MCF 10A (cell line): ENCODE measurements around the gene FOXP3. TPM values are rescaled to one million over a fixed set of nuclear protein-coding genes. Genes with fewer than 3 reads are reported as not detected.

Source experiments
- BruUV-seq: library from RNA; stranded (reverse); fragments of 400-500 nt; replicated peaks from 2 replicates; lab custom pipeline; 2021; lab: Mats Ljungman, UMichigan
- CTCF ChIA-PET: fragments of 300-600 bp; sonication (Branson Sonifier 250); formaldehyde crosslinking; extraction: SDS; loops from one replicate; lab custom pipeline; 2021; ENCODE audit warnings: antibody characterized with exemption, inconsistent platforms; lab: Yijun Ruan, JAX
- POLR2A ChIA-PET: fragments of 300-600, 350-650 bp; sonication (Branson Sonifier 250); formaldehyde crosslinking; extraction: SDS; loops from one replicate; lab custom pipeline; 2020; ENCODE audit warnings: antibody characterized with exemption, inconsistent platforms; lab: Yijun Ruan, JAX
- DNase-seq: peaks from one replicate; pipeline ENCODE4 v3.0.0-alpha.2; 2018; ENCODE audit not compliant: unreplicated experiment
- H3K27ac Mint-ChIP-seq: one replicate; pipeline ENCODE4 v1.8.0; 2022; ENCODE audit warnings: mild to moderate bottlenecking, low read depth, mixed read lengths; ENCODE audit not compliant: unreplicated experiment
- H3K27me3 Mint-ChIP-seq: one replicate; pipeline ENCODE4 v1.8.0; 2022; ENCODE audit warnings: mixed read lengths; ENCODE audit not compliant: insufficient read depth, unreplicated experiment
- H3K36me3 Mint-ChIP-seq: one replicate; pipeline ENCODE4 v1.8.0; 2022; ENCODE audit warnings: mild to moderate bottlenecking, moderate library complexity, mixed read lengths; ENCODE audit not compliant: insufficient read depth, unreplicated experiment
- H3K4me1 Mint-ChIP-seq: one replicate; pipeline ENCODE4 v1.8.0; 2022; ENCODE audit warnings: mixed read lengths; ENCODE audit not compliant: insufficient read depth, unreplicated experiment
- H3K4me3 Mint-ChIP-seq: one replicate; pipeline ENCODE4 v1.8.0; 2022; ENCODE audit warnings: mild to moderate bottlenecking, moderate library complexity, mixed read lengths; ENCODE audit not compliant: unreplicated experiment
- H3K9me3 Mint-ChIP-seq: one replicate; pipeline ENCODE4 v1.8.0; 2022; ENCODE audit warnings: mixed read lengths; ENCODE audit not compliant: unreplicated experiment
- intact Hi-C: fragments of 100-400 bp; cut with micrococcal nuclease; formaldehyde crosslinking; loops from 2 replicates; pipeline ENCODE4 v1.14.1; 2022
- total RNA-seq: library from RNA; stranded (reverse); gene quantifications from 2 replicates; pipeline ENCODE4 v1.2.3, GENCODE V29; 2022
- TF ChIP-seq, protein P1 (sequence below): fragments of 200-600 bp; IDR thresholded peaks from one replicate; pipeline ENCODE4 v1.8.0; 2022; ENCODE audit warnings: antibody characterized with exemption, mild to moderate bottlenecking; ENCODE audit not compliant: unreplicated experiment

Gene FOXP3
- total RNA-seq, 1 experiment from 2014 or later, result 0.26 TPM

DNA sequence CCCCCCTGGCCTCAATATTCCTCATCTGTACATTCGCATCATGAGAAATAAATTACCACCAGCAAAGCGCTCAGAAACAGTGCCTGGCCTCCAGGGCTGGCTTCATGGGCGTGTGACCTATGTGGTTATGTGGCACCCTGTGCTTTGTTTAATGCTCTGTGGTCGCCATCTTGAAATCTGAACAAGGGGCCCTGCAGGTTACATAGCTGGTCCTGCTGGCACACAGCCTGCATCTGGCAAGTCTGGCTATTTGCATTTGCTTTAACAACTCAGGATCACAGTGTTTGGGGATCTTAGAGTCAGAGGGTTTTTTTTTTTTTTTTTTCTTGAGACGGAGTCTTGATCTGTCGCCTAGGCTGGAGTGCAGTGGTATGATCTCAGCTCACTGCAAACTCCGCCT, 9.9 kb downstream of the FOXP3 start:
- POLR2A ChIA-PET, result no interaction called here
- DNase-seq, result no peak
- H3K4me1 Mint-ChIP-seq, result no peaks in the 10 kb centered on the region
- no TSS peak for BruUV-seq
- intact Hi-C loops, result no loop called here
- H3K27ac Mint-ChIP-seq, result no peak overlapping the region
- no peaks in the 10 kb centered on the region for H3K36me3 Mint-ChIP-seq
- TF ChIP-seq, protein P1, sequence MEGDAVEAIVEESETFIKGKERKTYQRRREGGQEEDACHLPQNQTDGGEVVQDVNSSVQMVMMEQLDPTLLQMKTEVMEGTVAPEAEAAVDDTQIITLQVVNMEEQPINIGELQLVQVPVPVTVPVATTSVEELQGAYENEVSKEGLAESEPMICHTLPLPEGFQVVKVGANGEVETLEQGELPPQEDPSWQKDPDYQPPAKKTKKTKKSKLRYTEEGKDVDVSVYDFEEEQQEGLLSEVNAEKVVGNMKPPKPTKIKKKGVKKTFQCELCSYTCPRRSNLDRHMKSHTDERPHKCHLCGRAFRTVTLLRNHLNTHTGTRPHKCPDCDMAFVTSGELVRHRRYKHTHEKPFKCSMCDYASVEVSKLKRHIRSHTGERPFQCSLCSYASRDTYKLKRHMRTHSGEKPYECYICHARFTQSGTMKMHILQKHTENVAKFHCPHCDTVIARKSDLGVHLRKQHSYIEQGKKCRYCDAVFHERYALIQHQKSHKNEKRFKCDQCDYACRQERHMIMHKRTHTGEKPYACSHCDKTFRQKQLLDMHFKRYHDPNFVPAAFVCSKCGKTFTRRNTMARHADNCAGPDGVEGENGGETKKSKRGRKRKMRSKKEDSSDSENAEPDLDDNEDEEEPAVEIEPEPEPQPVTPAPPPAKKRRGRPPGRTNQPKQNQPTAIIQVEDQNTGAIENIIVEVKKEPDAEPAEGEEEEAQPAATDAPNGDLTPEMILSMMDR, result no peak
- no peaks in the 10 kb centered on the region for H3K9me3 Mint-ChIP-seq
- no peaks in the 10 kb centered on the region for H3K27me3 Mint-ChIP-seq
- no peak overlapping the region for H3K4me3 Mint-ChIP-seq
- CTCF ChIA-PET, result interaction anchor here (0.6 kb wide), 1 partner anchor 308 kb away, joined by 3 read pairs; no protein-coding TSS in a partner anchor

DNA sequence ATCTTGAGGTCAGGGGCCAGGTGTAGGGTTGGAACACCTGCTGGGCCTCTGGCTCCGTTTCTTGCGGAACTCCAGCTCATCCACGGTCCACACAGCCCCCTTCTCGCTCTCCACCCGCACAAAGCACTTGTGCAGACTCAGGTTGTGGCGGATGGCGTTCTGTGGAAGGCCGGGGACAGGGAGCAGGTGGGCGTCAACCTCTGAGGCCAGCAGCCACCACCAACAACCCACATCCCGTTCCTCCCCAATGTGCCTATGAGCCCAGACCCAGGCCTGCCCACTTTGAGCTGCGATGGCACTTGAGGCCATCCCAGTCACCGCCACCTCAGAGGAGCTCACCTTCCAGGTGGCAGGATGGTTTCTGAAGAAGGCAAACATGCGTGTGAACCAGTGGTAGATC, 13.2 kb downstream of the FOXP3 start:
- Mint-ChIP-seq H3K27ac (no peak overlapping the region), H3K4me3 (no peak overlapping the region), H3K4me1 (no peaks in the 10 kb centered on the region), H3K36me3 (peaks cover 6% of the 10 kb centered on the region), H3K9me3 (no peaks in the 10 kb centered on the region), H3K27me3 (no peaks in the 10 kb centered on the region)
- no TSS peak for BruUV-seq
- ChIA-PET CTCF (no interaction called here), POLR2A (interaction anchor here (0.7 kb wide), 1 partner anchor 14 kb away, joined by 3 read pairs; no protein-coding TSS in a partner anchor)
- intact Hi-C loops, result no loop called here
- no peak for DNase-seq
- TF ChIP-seq, protein P1, result no peak

DNA sequence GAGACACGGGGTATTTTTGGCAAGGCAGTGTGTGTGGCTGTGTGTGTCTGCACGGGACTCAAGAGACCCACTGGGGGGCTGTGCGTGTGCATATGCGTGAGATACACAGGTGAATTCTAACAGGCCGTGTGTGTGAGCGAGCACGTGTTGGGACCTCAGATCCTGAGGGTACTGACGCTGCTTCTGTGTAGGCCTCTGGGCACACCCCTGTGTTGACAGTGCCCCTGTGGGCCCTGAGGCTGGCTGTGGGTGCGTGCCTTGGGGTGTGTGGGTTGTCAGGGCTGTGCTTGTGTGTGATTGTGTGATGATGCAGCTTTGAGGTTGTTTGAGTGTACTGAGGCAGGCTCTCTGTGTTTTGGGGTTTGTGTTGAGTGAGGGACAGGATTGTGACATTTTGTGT, 13.9 kb downstream of the FOXP3 start:
- H3K4me3 Mint-ChIP-seq, result no peak overlapping the region
- intact Hi-C loops, result no loop called here
- peaks cover 14% of the 10 kb centered on the region for H3K36me3 Mint-ChIP-seq
- H3K27ac Mint-ChIP-seq, result no peak overlapping the region
- no peak for DNase-seq
- no peaks in the 10 kb centered on the region for H3K9me3 Mint-ChIP-seq
- no TSS peak for BruUV-seq
- TF ChIP-seq, protein P1, result no peak
- CTCF ChIA-PET, result interaction anchor here (0.6 kb wide), 1 partner anchor 587 kb away, joined by 3 read pairs; no protein-coding TSS in a partner anchor
- H3K4me1 Mint-ChIP-seq, result no peaks in the 10 kb centered on the region
- H3K27me3 Mint-ChIP-seq, result no peaks in the 10 kb centered on the region
- POLR2A ChIA-PET, result interaction anchor here (0.6 kb wide), 1 partner anchor 13 kb away, joined by 3 read pairs; no protein-coding TSS in a partner anchor

DNA sequence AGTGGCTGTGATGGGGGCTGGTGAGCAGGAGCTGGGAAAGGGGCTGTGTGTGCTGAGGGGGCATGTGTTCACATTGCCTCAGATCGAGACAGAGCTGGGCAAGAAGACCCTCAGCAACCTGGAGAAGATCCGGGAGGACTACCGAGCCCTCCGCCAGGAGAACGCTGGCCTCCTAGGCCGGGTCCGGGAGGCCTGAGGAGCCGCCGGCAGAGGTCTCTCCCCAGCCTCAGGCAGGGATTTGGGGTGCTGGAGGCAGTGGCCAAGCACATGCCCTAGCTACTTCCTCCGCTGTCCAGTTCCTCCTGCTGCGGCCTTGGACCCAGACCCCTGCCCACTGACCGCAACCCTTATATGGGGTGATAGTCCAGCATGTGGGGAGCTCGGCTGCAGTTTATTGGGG, 14.4 kb downstream of the FOXP3 start:
- no TSS peak for BruUV-seq
- H3K9me3 Mint-ChIP-seq, result no peaks in the 10 kb centered on the region
- TF ChIP-seq, protein P1, result no peak
- no peaks in the 10 kb centered on the region for H3K27me3 Mint-ChIP-seq
- H3K27ac Mint-ChIP-seq, result no peak overlapping the region
- intact Hi-C loops, result no loop called here
- POLR2A ChIA-PET, result interaction anchor here (0.6 to 1.6 kb wide), 2 partner anchors 9 to 13 kb away, joined by 3 read pairs; no protein-coding TSS in a partner anchor
- no peak overlapping the region for H3K4me3 Mint-ChIP-seq
- no peaks in the 10 kb centered on the region for H3K4me1 Mint-ChIP-seq
- peaks cover 17% of the 10 kb centered on the region for H3K36me3 Mint-ChIP-seq
- DNase-seq, result no peak
- CTCF ChIA-PET, result no interaction called here
